Vagina (tissue), 2 donors: ENCODE results near the gene MAST4.
"Not testable (repeated sequence)": the region's sequence is repeated elsewhere in the genome, so short reads cannot be mapped to it uniquely, and the experiment has no call there.

ENCODE experiments used
- POLR2A ChIP-seq, 2 donors: fragments of 450-650 bp; IDR thresholded peaks; one replicate each; pipeline ENCODE4 v1.6.1; 2017; ENCODE audit warnings: antibody characterized with exemption in 2 of 2, mild to moderate bottlenecking in 2 of 2, moderate library complexity in 2 of 2
- POLR2AphosphoS5 ChIP-seq, 2 donors: sonication (generic); formaldehyde crosslinking; IDR thresholded peaks; one replicate each; pipeline ENCODE4 v1.9.0; 2017; ENCODE audit warnings: antibody characterized with exemption in 2 of 2, mild to moderate bottlenecking in 2 of 2, low read depth in 1 of 2; ENCODE audit not compliant: insufficient read depth in 1 of 2
- TF ChIP-seq, protein P1 (sequence below), 3 experiments: fragments of 450-650 bp in 2 of 3; fragments of 200-600 bp in 1 of 3; sonication (generic) in 1 of 3; IDR thresholded peaks; one replicate each; pipeline ENCODE4 v1.5.1; 2017 to 2019; ENCODE audit warnings: antibody characterized with exemption in 3 of 3, mild to moderate bottlenecking in 2 of 3, moderate library complexity in 2 of 3

GRCh38 chr5:66752668-66753067, 156.5 kb downstream of the MAST4 start:
- TF ChIP-seq, protein P1, sequence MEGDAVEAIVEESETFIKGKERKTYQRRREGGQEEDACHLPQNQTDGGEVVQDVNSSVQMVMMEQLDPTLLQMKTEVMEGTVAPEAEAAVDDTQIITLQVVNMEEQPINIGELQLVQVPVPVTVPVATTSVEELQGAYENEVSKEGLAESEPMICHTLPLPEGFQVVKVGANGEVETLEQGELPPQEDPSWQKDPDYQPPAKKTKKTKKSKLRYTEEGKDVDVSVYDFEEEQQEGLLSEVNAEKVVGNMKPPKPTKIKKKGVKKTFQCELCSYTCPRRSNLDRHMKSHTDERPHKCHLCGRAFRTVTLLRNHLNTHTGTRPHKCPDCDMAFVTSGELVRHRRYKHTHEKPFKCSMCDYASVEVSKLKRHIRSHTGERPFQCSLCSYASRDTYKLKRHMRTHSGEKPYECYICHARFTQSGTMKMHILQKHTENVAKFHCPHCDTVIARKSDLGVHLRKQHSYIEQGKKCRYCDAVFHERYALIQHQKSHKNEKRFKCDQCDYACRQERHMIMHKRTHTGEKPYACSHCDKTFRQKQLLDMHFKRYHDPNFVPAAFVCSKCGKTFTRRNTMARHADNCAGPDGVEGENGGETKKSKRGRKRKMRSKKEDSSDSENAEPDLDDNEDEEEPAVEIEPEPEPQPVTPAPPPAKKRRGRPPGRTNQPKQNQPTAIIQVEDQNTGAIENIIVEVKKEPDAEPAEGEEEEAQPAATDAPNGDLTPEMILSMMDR (IDR thresholded peaks at IDR 0.05) = not testable (repeated sequence)
- TF ChIP-seq POLR2AphosphoS5 (IDR thresholded peaks at IDR 0.05; ENCODE audit: insufficient read depth in 1 of 2, low read depth in 1 of 2); POLR2A (IDR thresholded peaks at IDR 0.05): not testable (repeated sequence)
